ENCODE measurements around the gene ABLIM3.

ABLIM3 gene

DNA sequence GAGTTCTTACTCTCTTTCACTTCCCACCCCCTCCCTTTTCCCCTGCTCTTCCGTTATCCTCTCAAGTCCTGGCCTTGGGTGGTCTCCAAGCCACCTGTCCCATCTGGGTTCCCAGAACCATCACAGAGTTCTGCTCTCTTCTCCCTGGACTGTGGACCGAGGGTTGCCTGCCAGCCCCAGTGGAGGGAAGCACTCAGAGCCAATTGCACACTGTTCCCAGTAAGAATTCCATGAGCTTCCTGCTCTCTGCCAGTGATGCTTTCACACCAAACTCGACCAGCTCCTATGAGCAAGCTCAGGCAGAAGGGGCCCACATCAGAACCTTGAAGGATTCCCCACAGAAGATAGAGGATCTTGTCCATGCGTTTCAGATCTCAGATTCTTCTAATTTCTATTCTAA lies 110.3 kb downstream of the ABLIM3 start:
- TF ChIP-seq, protein P1, sequence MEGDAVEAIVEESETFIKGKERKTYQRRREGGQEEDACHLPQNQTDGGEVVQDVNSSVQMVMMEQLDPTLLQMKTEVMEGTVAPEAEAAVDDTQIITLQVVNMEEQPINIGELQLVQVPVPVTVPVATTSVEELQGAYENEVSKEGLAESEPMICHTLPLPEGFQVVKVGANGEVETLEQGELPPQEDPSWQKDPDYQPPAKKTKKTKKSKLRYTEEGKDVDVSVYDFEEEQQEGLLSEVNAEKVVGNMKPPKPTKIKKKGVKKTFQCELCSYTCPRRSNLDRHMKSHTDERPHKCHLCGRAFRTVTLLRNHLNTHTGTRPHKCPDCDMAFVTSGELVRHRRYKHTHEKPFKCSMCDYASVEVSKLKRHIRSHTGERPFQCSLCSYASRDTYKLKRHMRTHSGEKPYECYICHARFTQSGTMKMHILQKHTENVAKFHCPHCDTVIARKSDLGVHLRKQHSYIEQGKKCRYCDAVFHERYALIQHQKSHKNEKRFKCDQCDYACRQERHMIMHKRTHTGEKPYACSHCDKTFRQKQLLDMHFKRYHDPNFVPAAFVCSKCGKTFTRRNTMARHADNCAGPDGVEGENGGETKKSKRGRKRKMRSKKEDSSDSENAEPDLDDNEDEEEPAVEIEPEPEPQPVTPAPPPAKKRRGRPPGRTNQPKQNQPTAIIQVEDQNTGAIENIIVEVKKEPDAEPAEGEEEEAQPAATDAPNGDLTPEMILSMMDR (IDR thresholded peaks at IDR 0.05; ENCODE audit: control insufficient read depth, insufficient read depth, low read depth, low read length, missing control alignments), result no peak
- DNase-seq (ENCODE audit: low read depth), result no peak
- no peak overlapping the region for H3K4me3 ChIP-seq (ENCODE audit: control insufficient read depth, low read depth, low read length)

DNA sequence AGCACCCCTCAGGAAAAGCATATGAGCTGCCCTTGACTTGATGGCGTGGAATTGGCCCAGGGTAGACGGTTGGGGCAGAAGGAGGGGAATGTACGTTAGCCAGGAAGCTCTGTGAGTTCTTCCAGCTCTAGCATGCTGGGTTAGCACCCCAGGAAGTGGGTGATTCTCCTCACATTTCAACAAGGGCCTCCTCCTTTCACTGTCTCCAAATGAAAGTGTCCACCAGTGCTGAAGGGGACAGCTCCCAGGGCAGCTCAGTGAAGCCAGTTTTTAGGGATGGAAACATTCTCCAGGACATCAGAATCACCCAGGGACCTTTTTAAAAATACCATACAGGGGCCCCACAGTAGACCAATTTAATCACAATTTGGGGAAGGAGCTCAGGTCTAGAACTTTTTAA lies 113.2 kb downstream of the ABLIM3 start:
- H3K4me3 ChIP-seq (ENCODE audit: control insufficient read depth, low read depth, low read length), result no peak overlapping the region
- TF ChIP-seq, protein P1 (IDR thresholded peaks at IDR 0.05; ENCODE audit: control insufficient read depth, insufficient read depth, low read depth, low read length, missing control alignments), result no peak
- DNase-seq (ENCODE audit: low read depth), result no peak

DNA sequence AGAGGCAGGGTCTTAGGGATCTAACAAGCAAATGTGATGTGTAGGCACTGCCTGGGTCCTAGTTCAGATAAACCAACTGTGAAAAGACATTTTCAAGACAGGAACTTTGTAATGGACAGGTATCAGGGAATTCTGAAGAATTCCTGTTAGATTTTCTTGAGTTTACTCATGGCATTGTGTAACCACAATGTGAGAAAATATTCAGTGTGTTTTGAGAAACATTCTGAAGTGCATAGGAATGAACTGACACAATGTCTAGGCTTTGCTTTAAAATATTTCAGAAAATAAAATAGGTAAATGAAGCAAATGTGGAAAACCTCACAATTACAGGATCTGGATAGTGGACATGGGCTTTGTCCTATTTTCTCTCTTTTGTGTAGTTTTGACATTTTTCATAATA lies 115.2 kb downstream of the ABLIM3 start:
- DNase-seq (ENCODE audit: low read depth), result no peak
- TF ChIP-seq, protein P1 (IDR thresholded peaks at IDR 0.05; ENCODE audit: control insufficient read depth, insufficient read depth, low read depth, low read length, missing control alignments), result no peak
- H3K4me3 ChIP-seq (ENCODE audit: control insufficient read depth, low read depth, low read length), result no peak overlapping the region

DNA sequence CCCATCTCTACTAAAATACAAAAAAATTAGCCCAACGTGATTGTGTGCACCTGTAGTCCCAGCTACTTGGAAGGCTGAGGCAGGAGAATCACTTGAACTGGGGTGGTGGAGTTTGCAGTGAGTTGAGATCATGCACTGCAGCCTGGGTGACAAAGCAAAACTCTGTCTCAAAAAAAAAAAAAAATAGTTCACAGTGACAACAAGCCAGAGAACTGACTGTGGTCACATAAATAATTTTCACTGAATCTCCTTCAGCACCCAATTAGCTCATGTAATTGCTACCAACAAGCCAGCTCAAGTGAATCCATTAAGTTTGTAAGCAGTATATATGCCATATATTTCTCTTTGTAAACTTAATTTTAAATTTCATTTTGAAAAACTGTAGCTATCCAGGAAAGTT lies 115.8 kb downstream of the ABLIM3 start:
- TF ChIP-seq, protein P1 (IDR thresholded peaks at IDR 0.05; ENCODE audit: control insufficient read depth, insufficient read depth, low read depth, low read length, missing control alignments), result no peak
- DNase-seq (ENCODE audit: low read depth), result no peak
- no peak overlapping the region for H3K4me3 ChIP-seq (ENCODE audit: control insufficient read depth, low read depth, low read length)

DNA sequence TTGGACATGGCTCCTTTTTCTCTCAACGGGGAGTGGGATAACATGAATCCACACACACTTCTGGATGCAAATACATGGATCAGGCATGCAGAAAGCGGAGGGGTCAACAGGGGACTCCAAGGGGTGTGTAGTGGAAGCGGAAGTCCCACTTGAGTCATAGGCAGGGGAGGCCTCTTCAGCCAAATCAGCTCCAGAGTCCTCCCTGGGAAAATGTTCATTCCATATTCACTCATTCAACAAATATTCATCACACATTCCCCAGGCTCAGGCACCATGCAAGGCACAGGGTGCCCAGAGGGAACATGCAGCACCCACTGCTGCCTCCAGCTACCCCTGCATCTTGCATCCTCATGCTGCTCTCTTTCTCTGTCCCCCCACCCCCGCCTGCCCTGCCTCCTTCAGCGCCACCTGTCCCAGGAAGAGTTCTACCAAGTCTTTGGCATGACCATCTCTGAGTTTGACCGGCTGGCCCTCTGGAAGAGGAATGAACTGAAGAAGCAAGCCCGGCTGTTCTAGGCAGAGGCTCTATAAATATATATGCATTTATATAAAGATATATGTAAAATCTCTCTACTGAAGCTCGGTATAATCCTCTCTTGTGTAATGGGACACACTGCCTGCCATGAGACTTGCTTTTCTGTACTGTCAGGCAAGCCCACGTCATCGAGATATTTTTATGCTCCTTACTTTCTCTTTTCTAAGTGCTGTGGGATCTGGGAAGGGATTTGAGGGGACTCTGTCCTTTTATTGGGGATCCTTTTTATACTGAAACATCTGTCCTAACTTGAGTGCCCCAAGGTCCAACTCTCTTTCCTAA lies 116.8 kb downstream of the ABLIM3 start:
- DNase-seq (ENCODE audit: low read depth), result no peak
- H3K4me3 ChIP-seq (ENCODE audit: control insufficient read depth, low read depth, low read length), result no peak overlapping the region
- TF ChIP-seq, protein P1 (IDR thresholded peaks at IDR 0.05; ENCODE audit: control insufficient read depth, insufficient read depth, low read depth, low read length, missing control alignments), result no peak

DNA sequence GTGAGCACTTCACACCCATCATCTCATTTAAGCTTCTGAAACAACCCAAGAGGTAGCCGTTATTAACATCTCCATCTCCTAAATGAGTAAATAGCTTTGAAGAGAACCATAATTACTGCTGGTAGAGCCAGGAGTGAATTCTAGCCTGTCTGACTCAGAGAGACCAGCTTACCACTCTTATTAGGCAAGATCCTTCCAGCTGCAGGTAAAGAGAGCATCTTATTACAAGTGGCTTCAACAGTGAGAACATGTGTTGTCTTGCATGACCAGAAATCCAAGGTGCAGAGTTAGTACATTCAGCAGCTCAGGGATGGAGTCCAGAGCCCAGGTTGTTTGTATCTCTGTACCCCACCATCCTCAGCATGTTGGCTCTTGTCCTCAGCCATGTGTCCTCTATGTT lies 119.5 kb downstream of the ABLIM3 start:
- H3K4me3 ChIP-seq (ENCODE audit: control insufficient read depth, low read depth, low read length), result no peak overlapping the region
- TF ChIP-seq, protein P1 (IDR thresholded peaks at IDR 0.05; ENCODE audit: control insufficient read depth, insufficient read depth, low read depth, low read length, missing control alignments), result no peak
- no peak for DNase-seq (ENCODE audit: low read depth)

All from AG09309 (cell line).